ENCODE measurements around the gene IFNA13. TPM values are rescaled to one million over a fixed set of nuclear protein-coding genes. Genes with fewer than 3 reads are reported as not detected.

IFNA13 gene
- total RNA-seq, 2 experiments from 2014 or later = not detected

DNA sequence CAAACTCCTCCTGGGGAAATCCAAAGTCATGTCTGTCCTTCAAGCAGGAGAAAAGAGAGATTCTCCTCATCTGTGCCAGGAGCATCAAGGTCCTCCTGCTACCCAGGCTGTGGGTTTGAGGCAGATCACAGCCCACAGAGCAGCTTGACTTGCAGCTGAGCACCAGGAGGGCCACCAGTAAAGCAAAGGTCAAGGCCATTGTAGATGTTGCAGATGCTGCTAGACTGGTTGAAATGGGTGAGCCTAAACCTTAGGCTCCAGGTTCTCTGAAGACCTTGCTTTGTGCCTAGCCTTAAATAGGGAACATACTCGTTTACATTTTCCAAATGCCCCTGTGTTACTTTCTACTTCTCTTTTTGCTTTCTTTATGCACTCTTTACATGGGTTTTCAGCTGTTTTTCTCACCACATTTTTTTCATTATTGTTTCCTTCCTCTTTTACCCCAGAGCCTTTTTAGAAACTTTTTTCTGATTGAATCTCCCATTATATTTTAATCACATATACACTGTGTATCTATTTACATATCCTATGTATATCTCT is 17.3 kb upstream of the IFNA13 start, which contains the start of gene IFNA2:
Gene IFNA2 (minus strand): TSS at position 268 of the 540 bp plus-strand sequence. CDS start 69 bp downstream, at position 199.
- intact Hi-C loops (cut with micrococcal nuclease; ENCODE audit: unreplicated experiment) = no loop called here
- H2AFZ ChIP-seq (ENCODE audit: low read length) = no peak within 1 kb of the TSS
- no peak for TF ChIP-seq EZH2phosphoT487 (IDR thresholded peaks at IDR 0.05; ENCODE audit: borderline replicate concordance, low read depth, low read length)
- TF ChIP-seq, protein P1, sequence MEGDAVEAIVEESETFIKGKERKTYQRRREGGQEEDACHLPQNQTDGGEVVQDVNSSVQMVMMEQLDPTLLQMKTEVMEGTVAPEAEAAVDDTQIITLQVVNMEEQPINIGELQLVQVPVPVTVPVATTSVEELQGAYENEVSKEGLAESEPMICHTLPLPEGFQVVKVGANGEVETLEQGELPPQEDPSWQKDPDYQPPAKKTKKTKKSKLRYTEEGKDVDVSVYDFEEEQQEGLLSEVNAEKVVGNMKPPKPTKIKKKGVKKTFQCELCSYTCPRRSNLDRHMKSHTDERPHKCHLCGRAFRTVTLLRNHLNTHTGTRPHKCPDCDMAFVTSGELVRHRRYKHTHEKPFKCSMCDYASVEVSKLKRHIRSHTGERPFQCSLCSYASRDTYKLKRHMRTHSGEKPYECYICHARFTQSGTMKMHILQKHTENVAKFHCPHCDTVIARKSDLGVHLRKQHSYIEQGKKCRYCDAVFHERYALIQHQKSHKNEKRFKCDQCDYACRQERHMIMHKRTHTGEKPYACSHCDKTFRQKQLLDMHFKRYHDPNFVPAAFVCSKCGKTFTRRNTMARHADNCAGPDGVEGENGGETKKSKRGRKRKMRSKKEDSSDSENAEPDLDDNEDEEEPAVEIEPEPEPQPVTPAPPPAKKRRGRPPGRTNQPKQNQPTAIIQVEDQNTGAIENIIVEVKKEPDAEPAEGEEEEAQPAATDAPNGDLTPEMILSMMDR (conservative IDR thresholded peaks at IDR 0.05; ENCODE audit: low read length) = no peak
- no peaks in the 10 kb centered on the region for H3K4me1 ChIP-seq (ENCODE audit: insufficient read depth, low read length, poor library complexity, severe bottlenecking)
- no peak within 1 kb of the TSS for H3K4me2 ChIP-seq (ENCODE audit: low read length)
- no peaks in the 10 kb centered on the region for H3K79me2 ChIP-seq (ENCODE audit: insufficient read depth, low read depth, low read length)
- ChIA-PET CTCF (ENCODE audit: unreplicated experiment) (no interaction called here), POLR2A (interaction anchor here (0.6 kb wide), 1 partner anchor 126 kb away, joined by 6 read pairs; no protein-coding TSS in a partner anchor)
- no peaks in the 10 kb centered on the region for H3K36me3 ChIP-seq (ENCODE audit: insufficient read depth, low read length)
- H3K27ac ChIP-seq (ENCODE audit: low read depth, low read length, poor library complexity, severe bottlenecking) = no peak within 1 kb of the TSS
- BruUV-seq (replicated peaks) = no TSS peak
- H3K9me2 ChIP-seq (ENCODE audit: insufficient read depth, low read length) = no peaks in the 10 kb centered on the region
- peaks cover 3% of the 10 kb centered on the region; the same call in 1 of the 2 replicates for H4K20me1 ChIP-seq (ENCODE audit: insufficient read depth, low read length)
- H3K9me3 ChIP-seq (ENCODE audit: low read length) = no peaks in the 10 kb centered on the region
- DNase-seq (ENCODE audit: low spot score) = no peak
- no peak within 1 kb of the TSS for H3K4me3 ChIP-seq (ENCODE audit: low read depth, low read length, poor library complexity, severe bottlenecking)

DNA sequence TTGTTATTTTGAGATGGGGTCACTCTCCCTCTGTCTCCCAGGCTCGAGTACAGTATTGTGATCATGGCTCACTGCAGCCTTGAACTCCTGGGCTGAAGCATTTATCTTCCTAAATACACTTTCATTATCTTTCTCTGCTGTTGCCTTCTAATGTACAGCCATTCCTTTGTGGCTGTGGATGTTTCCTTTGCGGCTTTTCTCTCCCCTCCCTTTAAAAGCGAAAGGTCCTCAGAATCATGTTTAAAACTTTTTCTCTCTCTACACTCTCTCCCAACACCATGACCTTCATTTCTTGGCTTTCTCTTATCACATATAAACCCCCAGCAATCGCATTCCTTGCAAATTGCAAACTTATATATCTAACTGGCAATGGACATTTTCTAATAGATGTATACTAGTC is 15.8 kb upstream of the IFNA13 start:
- H3K79me2 ChIP-seq (ENCODE audit: insufficient read depth, low read depth, low read length) = no peaks in the 10 kb centered on the region
- no peaks in the 10 kb centered on the region for H3K9me3 ChIP-seq (ENCODE audit: low read length)
- H3K27ac ChIP-seq (ENCODE audit: low read depth, low read length, poor library complexity, severe bottlenecking) = no peak overlapping the region
- H3K36me3 ChIP-seq (ENCODE audit: insufficient read depth, low read length) = no peaks in the 10 kb centered on the region
- peaks cover 3% of the 10 kb centered on the region; the same call in 1 of the 2 replicates for H4K20me1 ChIP-seq (ENCODE audit: insufficient read depth, low read length)
- H3K4me1 ChIP-seq (ENCODE audit: insufficient read depth, low read length, poor library complexity, severe bottlenecking) = no peaks in the 10 kb centered on the region
- POLR2A ChIA-PET = no interaction called here
- CTCF ChIA-PET (ENCODE audit: unreplicated experiment) = no interaction called here
- H3K4me3 ChIP-seq (ENCODE audit: low read depth, low read length, poor library complexity, severe bottlenecking) = no peak overlapping the region
- intact Hi-C loops (cut with micrococcal nuclease; ENCODE audit: unreplicated experiment) = no loop called here
- DNase-seq (ENCODE audit: low spot score) = no peak
- no peaks in the 10 kb centered on the region for H3K9me2 ChIP-seq (ENCODE audit: insufficient read depth, low read length)
- TF ChIP-seq, protein P1 (conservative IDR thresholded peaks at IDR 0.05; ENCODE audit: low read length) = no peak
- TF ChIP-seq EZH2phosphoT487 (IDR thresholded peaks at IDR 0.05; ENCODE audit: borderline replicate concordance, low read depth, low read length) = no peak
- no peak overlapping the region for H2AFZ ChIP-seq (ENCODE audit: low read length)
- no peak overlapping the region for H3K4me2 ChIP-seq (ENCODE audit: low read length)
- BruUV-seq (replicated peaks) = no TSS peak
